ENCODE data around the gene NCS1.
A peak's percentile ranks its signal among the peaks of the same experiment; 100 is the strongest.

Gene NCS1

GRCh38 chr9:130149031-130149430 is 23.2 kb upstream of the NCS1 start:
- no peak for DNase-seq

GRCh38 chr9:130149654-130150286 is 22.4 kb upstream of the NCS1 start:
- no peak for DNase-seq

GRCh38 chr9:130150779-130151382 is 21.3 kb upstream of the NCS1 start:
- no peak for DNase-seq

GRCh38 chr9:130154816-130155215 is 17.4 kb upstream of the NCS1 start:
- DNase-seq, result no peak

- DNase-seq, result no peak
Measured at GRCh38 chr9:130155647-130156046, 16.6 kb upstream of the NCS1 start.

- no peak for DNase-seq
Measured at GRCh38 chr9:130156672-130157071, 15.5 kb upstream of the NCS1 start.

- DNase-seq, result no peak
Measured at GRCh38 chr9:130157079-130157478, 15.1 kb upstream of the NCS1 start.

GRCh38 chr9:130158001-130158400 is 14.2 kb upstream of the NCS1 start:
- peak; percentile 63 for DNase-seq

- no peak for DNase-seq
Measured at GRCh38 chr9:130159057-130159456, 13.1 kb upstream of the NCS1 start.

GRCh38 chr9:130159915-130160670 is 12.1 kb upstream of the NCS1 start:
- DNase-seq, result no peak

- no peak for DNase-seq
Measured at GRCh38 chr9:130160862-130161470, 11.2 kb upstream of the NCS1 start.

GRCh38 chr9:130165579-130165978 is 6.6 kb upstream of the NCS1 start:
- no peak for DNase-seq

- no peak for DNase-seq
Measured at GRCh38 chr9:130166399-130166798, 5.8 kb upstream of the NCS1 start.

- DNase-seq, result no peak
Measured at GRCh38 chr9:130167927-130168326, 4.3 kb upstream of the NCS1 start.

- no peak for DNase-seq
Measured at GRCh38 chr9:130171226-130172148, 717 bp upstream of the NCS1 start.

- DNase-seq, result peak; percentile 16
Measured at GRCh38 chr9:130172858-130173665, 858 bp downstream of the NCS1 start.

- DNase-seq, result peak; percentile 15
Measured at GRCh38 chr9:130173666-130173983, 1.4 kb downstream of the NCS1 start.

GRCh38 chr9:130174025-130174424 is 1.8 kb downstream of the NCS1 start:
- DNase-seq, result no peak

GRCh38 chr9:130174920-130175321 is 2.7 kb downstream of the NCS1 start:
- no peak for DNase-seq

- DNase-seq, result no peak
Measured at GRCh38 chr9:130175355-130175754, 3.2 kb downstream of the NCS1 start.

GRCh38 chr9:130176760-130177159 is 4.6 kb downstream of the NCS1 start:
- DNase-seq, result no peak
